Activated T-cell treated with anti-CD3 and anti-CD28 coated beads, Interleukin-2, amount 50 U/mL, for 24 hours (primary cell): Measurements from ENCODE around the gene COX10.

Source experiments
- DNase-seq: peaks from one replicate; pipeline ENCODE4 v3.0.0-alpha.2; 2020
- H3K27ac Mint-ChIP-seq: 2 replicates; pipeline ENCODE4 v1.8.0; 2020; ENCODE audit warnings: mild to moderate bottlenecking, mixed read lengths
- H3K27me3 Mint-ChIP-seq: 2 replicates; pipeline ENCODE4 v1.8.0; 2020; ENCODE audit warnings: mixed read lengths
- H3K36me3 Mint-ChIP-seq: 2 replicates; pipeline ENCODE4 v1.8.0; 2020; ENCODE audit warnings: low read depth, mixed read lengths
- H3K4me1 Mint-ChIP-seq: 2 replicates; pipeline ENCODE4 v1.8.0; 2020; ENCODE audit warnings: low read depth, mixed read lengths
- H3K4me3 Mint-ChIP-seq: 2 replicates; pipeline ENCODE4 v1.8.0; 2020; ENCODE audit warnings: mild to moderate bottlenecking, moderate library complexity, mixed read lengths
- H3K9me3 Mint-ChIP-seq: 2 replicates; pipeline ENCODE4 v1.8.0; 2020; ENCODE audit warnings: mixed read lengths

Gene COX10

DNA sequence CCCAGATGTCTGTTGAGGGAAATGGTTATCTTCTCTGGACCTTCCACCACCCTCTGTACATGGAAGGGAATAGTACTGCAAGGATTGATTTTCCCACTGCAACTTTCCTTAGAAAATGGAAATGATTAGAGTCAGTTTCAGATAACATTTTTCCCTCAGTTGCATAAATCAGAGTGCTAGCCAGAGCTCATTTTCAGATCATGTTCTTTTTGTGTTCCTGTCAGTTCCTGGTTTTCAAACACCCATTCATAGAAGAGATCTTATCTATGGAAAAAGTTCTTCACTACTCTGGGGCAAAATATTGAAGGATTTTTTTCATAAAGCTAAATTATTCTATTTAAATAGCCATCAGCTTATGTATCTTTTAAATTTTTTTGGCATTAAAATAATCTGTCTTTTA, 11.7 kb upstream of the COX10 start:
- no peak for DNase-seq
- peaks cover 81% of the 10 kb centered on the region for H3K36me3 Mint-ChIP-seq
- peaks cover 13% of the 10 kb centered on the region for H3K4me1 Mint-ChIP-seq
- H3K27ac Mint-ChIP-seq, result no peak overlapping the region
- H3K9me3 Mint-ChIP-seq, result no peaks in the 10 kb centered on the region
- no peak overlapping the region for H3K4me3 Mint-ChIP-seq
- H3K27me3 Mint-ChIP-seq, result no peaks in the 10 kb centered on the region

DNA sequence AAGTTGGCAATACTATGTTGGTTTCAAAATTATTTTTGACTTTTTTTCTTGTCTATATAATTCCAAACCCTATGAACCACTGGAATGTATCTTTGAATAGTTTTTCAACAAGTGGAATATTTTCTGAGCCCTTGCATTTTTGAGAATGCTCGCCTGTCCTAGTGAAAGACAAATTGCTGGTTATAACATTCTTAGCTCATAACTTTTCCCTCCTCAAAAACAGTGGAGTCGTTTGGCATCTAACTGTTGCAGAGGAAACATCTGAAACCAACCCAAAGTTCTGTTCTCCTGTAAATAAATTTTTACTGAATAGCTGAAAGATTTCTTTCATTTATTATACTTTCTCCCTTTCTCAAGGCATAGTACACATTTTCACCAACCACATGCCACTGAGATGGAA, 11.3 kb upstream of the COX10 start:
- no peak for DNase-seq
- peaks cover 15% of the 10 kb centered on the region for H3K4me1 Mint-ChIP-seq
- H3K36me3 Mint-ChIP-seq, result peaks cover 82% of the 10 kb centered on the region

DNA sequence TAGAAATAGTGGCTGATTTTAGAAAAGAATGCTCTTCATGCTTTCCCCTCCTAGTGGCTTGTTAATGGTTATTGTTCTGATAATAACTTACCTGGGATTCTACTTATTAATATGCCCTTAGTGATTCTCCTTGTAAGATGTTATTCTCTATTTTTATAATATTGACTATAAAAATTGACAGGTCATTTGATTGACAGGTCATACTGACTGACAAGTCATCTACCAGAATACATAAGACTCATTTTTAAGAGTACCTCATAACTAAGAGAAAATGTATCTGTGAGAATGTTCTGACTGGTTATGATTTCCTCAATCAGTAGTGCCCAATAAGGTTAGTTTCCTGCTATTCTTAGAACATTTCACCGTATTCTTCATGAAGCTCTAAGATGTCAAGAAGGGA, 8.6 kb upstream of the COX10 start:
- H3K4me1 Mint-ChIP-seq, result peaks cover 22% of the 10 kb centered on the region
- no peaks in the 10 kb centered on the region for H3K9me3 Mint-ChIP-seq
- peaks cover 90% of the 10 kb centered on the region for H3K36me3 Mint-ChIP-seq
- H3K27ac Mint-ChIP-seq, result no peak overlapping the region
- H3K4me3 Mint-ChIP-seq, result no peak overlapping the region
- DNase-seq, result no peak
- H3K27me3 Mint-ChIP-seq, result no peaks in the 10 kb centered on the region

More for the DNA sequence above, 11.3 kb upstream of the COX10 start:
- Mint-ChIP-seq H3K4me3 (no peak overlapping the region), H3K27me3 (no peaks in the 10 kb centered on the region), H3K9me3 (no peaks in the 10 kb centered on the region), H3K27ac (no peak overlapping the region)

DNA sequence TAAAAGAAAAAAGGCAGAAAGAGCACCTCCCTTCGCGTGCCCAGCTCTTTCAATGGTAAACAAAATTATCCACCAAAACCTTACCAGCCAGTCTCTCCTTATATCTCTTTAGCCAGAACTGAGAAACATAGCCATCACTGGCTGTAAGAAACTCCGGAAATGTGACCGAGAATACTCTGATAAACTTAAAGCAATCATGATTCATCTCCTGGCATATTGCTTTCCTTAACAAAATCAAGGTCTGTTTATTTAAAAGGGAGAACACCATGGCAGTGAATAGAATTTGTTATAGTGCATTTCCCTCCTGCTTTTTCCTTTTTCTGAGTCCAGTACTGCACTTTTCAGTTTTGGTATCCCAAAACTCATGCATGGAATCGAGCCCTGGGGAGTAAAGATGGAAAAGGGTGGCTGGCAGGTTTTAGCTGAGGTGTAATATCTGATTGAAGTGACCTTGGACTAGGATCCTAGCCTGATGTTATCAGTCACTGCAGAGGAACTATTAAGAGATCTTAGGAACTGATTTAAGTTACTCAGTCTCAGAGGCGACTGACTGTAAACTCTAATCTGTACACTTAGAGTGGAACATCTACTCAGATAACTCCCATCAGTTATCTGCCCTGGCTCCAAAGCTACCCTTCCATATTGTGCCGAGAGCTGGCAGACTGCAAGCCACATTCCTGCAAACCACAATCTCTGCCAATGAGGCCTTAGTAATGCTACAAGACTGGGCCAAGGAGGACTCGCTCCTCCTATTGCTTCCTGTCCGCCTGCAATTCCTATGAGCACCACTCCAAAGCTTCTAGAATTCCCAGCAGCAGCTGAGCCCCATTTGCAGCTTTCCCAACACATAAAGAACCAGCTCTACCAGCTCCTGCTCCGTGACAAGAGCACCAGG, 7.4 kb upstream of the COX10 start:
- peaks cover 88% of the 10 kb centered on the region for H3K36me3 Mint-ChIP-seq
- DNase-seq, result no peak

DNA sequence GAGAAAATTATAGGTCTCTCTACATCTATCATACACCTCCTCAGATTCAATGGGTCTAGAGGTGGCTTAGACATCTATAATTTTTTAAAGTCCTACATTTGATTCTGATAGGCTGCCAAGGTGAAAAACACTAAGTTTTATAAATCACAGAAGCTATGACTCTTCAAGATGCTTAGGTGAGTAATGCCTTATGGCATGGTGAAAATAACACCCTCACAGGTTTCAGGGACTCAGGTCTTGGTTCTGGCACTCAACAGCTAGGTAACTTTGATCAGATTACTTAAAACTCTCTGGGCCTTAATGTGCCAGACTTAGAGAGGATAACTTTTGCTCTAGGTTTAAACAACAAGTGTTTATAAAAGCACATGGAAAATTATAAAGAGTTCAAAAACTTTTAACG, 2.0 kb upstream of the COX10 start:
- no peaks in the 10 kb centered on the region for H3K27me3 Mint-ChIP-seq
- peaks cover 75% of the 10 kb centered on the region for H3K36me3 Mint-ChIP-seq
- no peak overlapping the region for H3K4me3 Mint-ChIP-seq

More for the DNA sequence above, 7.4 kb upstream of the COX10 start:
- Mint-ChIP-seq H3K9me3 (peaks cover 3% of the 10 kb centered on the region), H3K4me1 (peaks cover 26% of the 10 kb centered on the region), H3K27me3 (no peaks in the 10 kb centered on the region), H3K4me3 (no peak overlapping the region), H3K27ac (no peak overlapping the region)

DNA sequence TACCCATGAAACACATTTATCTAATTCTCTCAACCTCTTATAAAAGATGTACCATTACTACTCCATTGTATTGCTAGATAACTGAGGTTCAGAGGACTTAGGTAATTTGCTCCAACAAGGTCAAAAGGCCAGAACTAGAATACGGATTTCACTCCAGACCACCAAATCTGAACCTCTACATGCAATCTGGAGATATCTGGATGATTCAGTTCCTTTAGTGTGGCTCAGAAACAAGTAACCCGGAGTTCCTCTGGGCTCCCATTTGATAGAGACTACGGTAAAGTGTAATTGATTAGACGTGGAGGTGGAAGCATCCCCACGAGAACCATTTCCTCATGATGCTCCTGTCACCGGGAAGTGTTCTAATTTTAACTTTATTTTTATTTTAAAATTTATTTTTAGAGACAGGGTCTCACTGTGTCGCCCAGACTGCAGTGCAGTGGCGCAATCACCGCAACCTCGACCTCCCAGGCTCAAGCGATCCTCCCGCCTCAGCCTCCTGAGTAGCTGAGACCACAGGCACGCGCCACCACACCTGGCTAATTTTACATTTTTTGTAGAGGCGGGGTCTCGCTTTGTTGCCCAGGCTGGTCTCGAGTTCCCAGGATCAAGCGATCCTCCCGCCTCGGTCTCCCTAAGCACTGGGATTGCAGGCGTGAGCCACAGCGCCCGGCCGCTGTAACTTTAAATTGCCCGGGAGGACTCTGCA, 608 bp upstream of the COX10 start:
- Mint-ChIP-seq H3K36me3 (peaks cover 78% of the 10 kb centered on the region), H3K27me3 (no peaks in the 10 kb centered on the region), H3K4me1 (peaks cover 66% of the 10 kb centered on the region), H3K4me3 (peak overlapping the region; percentile 99), H3K27ac (peak overlapping the region; percentile 99), H3K9me3 (peaks cover 3% of the 10 kb centered on the region)
- DNase-seq, result no peak

More for the DNA sequence above, 2.0 kb upstream of the COX10 start:
- Mint-ChIP-seq H3K4me1 (peaks cover 59% of the 10 kb centered on the region), H3K9me3 (peaks cover 3% of the 10 kb centered on the region), H3K27ac (no peak overlapping the region)
- DNase-seq, result no peak

DNA sequence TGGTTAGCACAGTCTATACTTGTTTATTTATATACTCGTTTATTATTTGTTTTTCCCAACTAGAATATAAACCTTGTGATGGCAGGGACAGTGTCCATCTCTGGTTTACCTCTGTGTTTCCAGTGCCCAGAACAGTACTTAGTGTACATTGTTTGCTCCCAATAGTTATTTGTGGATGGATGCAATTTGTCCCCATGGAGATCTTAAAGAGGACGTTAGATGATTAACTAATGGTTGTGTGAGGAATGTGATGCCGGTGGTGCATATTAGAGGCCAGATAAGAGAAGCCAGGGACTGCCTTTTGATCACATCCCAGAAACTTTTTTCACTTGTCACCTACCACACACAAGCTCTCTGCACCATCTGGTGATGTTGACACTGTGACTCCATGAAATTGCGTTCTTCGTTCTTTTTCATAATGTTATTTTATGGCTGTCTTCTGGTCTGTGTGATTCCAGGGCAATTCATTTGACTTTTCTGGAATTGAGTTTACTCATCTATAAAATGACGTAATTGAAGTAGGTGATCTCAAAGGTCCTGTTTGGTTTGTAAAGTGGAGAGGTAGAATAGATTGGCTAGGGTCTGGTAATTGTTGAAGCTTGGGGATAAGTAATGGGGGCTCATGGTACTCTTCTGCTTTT, 1.2 kb downstream of the COX10 start:
- DNase-seq, result no peak
- H3K36me3 Mint-ChIP-seq, result peaks cover 77% of the 10 kb centered on the region
- peak overlapping the region; percentile 99 for H3K27ac Mint-ChIP-seq
- H3K9me3 Mint-ChIP-seq, result peaks cover 3% of the 10 kb centered on the region
- H3K4me3 Mint-ChIP-seq, result peak overlapping the region; percentile 99
- H3K4me1 Mint-ChIP-seq, result peaks cover 62% of the 10 kb centered on the region
- H3K27me3 Mint-ChIP-seq, result no peaks in the 10 kb centered on the region

DNA sequence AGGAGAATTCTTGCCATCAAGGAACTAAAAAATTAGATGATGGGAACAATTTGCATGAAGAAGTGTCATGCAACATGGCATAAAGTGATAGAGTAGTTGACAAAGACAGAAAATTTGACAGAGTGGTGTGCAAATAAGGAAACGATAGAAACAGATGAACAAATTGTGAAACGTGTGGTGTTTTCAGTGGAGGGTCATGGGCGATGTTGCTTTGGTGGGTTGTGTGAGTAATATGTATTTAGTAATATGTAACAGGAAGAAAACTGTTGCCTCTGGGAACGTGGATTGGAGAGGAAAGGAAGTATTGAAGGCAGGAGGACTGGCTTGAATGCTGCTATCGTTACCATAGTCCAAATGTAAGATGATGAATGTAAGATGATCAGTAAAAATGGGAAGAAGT, 3.6 kb downstream of the COX10 start:
- Mint-ChIP-seq H3K4me3 (no peak overlapping the region), H3K9me3 (no peaks in the 10 kb centered on the region), H3K27me3 (no peaks in the 10 kb centered on the region), H3K4me1 (peaks cover 54% of the 10 kb centered on the region), H3K27ac (no peak overlapping the region), H3K36me3 (peaks cover 84% of the 10 kb centered on the region)
- no peak for DNase-seq

DNA sequence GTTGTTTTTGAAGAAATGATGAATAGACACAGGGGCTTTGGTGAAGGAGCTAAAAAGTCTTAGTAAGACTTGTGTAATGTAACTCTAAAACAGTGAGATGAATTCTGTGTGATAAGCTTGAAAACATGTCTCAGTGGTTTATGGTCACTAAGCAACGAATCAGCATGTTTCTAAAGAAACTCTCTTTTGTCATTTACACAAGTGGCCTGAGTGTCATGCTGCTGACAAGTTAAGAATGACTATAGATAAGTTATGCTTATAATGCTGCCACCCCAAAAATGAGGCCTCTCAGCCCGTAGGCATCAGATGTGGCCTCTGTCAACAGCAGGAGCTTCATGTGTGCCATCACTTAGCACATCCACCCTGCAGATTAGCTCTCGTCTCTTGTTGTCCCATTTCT, 8.7 kb downstream of the COX10 start:
- H3K27me3 Mint-ChIP-seq, result no peaks in the 10 kb centered on the region

DNA sequence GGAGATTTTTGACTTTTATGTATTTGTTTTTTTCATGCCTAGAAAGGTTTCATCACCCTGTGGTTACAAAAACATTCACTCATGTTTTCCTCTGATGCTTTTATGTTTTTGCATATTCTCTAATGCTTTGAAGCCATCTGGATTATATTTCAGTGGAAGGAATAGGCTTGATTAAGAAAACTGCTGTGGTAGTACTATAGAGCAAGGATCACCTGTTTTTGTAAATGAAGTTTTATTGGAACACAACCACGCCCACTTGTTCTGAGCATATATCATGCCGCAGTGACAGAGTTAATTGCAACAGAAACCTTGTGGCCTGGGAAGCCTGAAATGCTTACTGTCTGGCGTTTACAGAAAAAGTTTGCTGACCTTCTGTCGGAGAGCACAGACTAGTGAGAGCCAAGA, 11.5 kb downstream of the COX10 start:
- Mint-ChIP-seq H3K4me1 (peaks cover 38% of the 10 kb centered on the region), H3K36me3 (peaks cover 80% of the 10 kb centered on the region), H3K4me3 (no peak overlapping the region), H3K27ac (no peak overlapping the region), H3K9me3 (no peaks in the 10 kb centered on the region), H3K27me3 (no peaks in the 10 kb centered on the region)
- no peak for DNase-seq

More for the DNA sequence above, 8.7 kb downstream of the COX10 start:
- no peaks in the 10 kb centered on the region for H3K9me3 Mint-ChIP-seq
- peaks cover 41% of the 10 kb centered on the region for H3K4me1 Mint-ChIP-seq
- DNase-seq, result no peak
- no peak overlapping the region for H3K27ac Mint-ChIP-seq
- no peak overlapping the region for H3K4me3 Mint-ChIP-seq
- H3K36me3 Mint-ChIP-seq, result peaks cover 86% of the 10 kb centered on the region

DNA sequence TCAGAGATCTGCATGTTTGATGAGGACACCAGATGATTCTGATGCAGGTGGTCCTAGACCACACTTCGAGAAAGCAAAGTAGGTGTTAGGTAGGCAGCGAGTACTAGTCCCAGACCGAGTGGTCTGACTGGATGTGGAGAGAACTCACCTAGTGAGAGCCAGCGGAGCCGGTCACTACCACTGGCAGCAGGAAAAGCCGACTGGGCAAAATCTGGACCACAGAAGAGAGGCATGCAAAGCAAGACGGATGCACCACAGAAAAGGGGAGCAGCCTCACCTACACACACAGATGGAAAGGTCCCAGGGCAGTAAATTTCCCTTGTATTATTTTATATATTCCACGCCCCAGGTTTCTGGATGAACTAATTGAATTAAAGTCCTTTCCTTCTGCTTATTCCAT, 13.5 kb downstream of the COX10 start:
- peaks cover 46% of the 10 kb centered on the region for H3K4me1 Mint-ChIP-seq
- no peak overlapping the region for H3K4me3 Mint-ChIP-seq
- no peaks in the 10 kb centered on the region for H3K9me3 Mint-ChIP-seq
- H3K27ac Mint-ChIP-seq, result no peak overlapping the region
- H3K36me3 Mint-ChIP-seq, result peaks cover 78% of the 10 kb centered on the region
- no peaks in the 10 kb centered on the region for H3K27me3 Mint-ChIP-seq
- DNase-seq, result no peak

DNA sequence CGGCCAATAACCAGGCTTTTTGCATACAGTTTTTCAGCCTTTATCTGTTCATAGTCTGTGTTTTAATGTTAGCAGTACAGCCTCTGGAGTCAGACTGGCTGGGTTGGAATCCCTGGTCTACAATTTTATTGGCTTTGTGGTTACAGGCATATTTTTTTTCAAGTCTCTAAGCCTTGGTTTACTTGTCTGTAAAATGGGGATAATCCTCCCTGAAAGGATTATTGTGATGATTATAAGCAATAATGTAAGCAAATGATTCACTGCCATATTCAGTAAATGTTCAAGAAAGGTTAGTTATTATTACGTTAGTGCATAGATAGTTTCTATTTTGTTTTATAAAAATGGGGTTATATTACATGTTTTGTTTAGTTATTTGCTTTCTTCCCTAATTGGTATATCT, 15.7 kb downstream of the COX10 start:
- H3K4me3 Mint-ChIP-seq, result no peak overlapping the region
- H3K9me3 Mint-ChIP-seq, result no peaks in the 10 kb centered on the region
- DNase-seq, result no peak
- no peaks in the 10 kb centered on the region for H3K27me3 Mint-ChIP-seq
- peaks cover 80% of the 10 kb centered on the region for H3K36me3 Mint-ChIP-seq
- H3K27ac Mint-ChIP-seq, result no peak overlapping the region
- peaks cover 58% of the 10 kb centered on the region for H3K4me1 Mint-ChIP-seq

DNA sequence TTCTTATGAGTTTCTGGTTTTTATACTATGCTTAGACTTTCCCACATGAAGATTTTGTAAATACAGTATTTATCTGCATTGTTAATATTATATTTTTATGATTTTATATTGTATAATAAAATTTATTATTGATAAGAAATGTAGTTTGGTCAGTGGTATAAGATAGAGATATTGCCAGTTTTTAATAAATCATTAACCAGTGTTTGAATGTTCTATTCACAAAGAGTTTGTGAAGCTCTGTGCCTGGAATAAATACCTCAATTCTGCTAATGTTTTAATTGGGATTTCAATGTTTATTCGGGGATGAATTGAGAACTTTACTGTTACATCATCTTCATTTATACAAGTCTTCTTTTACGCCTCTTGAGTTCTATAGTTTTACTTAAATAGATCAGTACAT, 16.9 kb downstream of the COX10 start:
- Mint-ChIP-seq H3K27me3 (no peaks in the 10 kb centered on the region), H3K27ac (no peak overlapping the region), H3K36me3 (peaks cover 67% of the 10 kb centered on the region), H3K4me1 (peaks cover 60% of the 10 kb centered on the region), H3K9me3 (no peaks in the 10 kb centered on the region), H3K4me3 (no peak overlapping the region)
- DNase-seq, result no peak

DNA sequence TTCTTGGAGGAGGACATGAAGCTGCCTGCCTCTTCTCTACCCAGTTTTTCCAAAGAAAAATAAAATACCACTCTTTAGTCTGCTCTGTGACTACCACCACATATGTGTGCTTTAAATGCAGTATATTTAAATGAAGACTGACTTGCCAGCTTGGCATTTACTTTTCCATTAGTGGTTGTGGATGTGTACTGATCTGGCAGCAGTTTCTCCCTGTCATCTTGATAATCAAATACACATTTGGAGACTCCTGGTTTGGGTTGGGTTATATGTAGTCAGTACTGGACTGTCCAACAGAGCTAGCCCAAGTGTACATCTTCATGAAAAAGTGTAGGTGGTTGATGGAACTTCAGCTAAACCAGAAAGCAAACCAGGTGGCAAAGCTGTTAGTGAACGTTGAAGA, 19.9 kb downstream of the COX10 start:
- no peaks in the 10 kb centered on the region for H3K9me3 Mint-ChIP-seq
- H3K27me3 Mint-ChIP-seq, result no peaks in the 10 kb centered on the region
- H3K36me3 Mint-ChIP-seq, result peaks cover 46% of the 10 kb centered on the region
- peaks cover 67% of the 10 kb centered on the region for H3K4me1 Mint-ChIP-seq
- DNase-seq, result no peak
- H3K27ac Mint-ChIP-seq, result no peak overlapping the region
- H3K4me3 Mint-ChIP-seq, result no peak overlapping the region

DNA sequence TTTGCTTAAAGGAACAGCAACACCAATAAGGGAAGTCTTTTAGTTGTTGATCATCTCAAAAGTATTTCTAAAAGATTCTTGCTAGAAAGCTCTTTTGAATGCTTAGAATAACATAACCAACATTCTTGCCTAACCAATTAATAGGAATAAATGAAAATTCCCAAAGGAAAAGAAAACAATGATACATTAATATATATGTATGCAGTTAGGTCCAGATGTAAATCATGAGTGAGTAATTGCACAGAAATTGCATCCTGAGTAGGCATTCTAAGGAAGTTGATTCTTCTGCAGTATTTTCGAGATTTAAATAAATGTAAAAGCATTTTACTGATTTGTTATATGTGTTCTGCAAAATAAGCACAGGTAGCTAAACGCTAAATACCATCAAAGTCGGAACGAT, 22.1 kb downstream of the COX10 start:
- H3K4me1 Mint-ChIP-seq, result peaks cover 75% of the 10 kb centered on the region
- no peaks in the 10 kb centered on the region for H3K27me3 Mint-ChIP-seq
- H3K27ac Mint-ChIP-seq, result no peak overlapping the region
- H3K36me3 Mint-ChIP-seq, result peaks cover 46% of the 10 kb centered on the region
- no peak overlapping the region for H3K4me3 Mint-ChIP-seq
- no peaks in the 10 kb centered on the region for H3K9me3 Mint-ChIP-seq
- DNase-seq, result no peak
